ENCODE results near the gene TMEM72. TPM values are rescaled to one million over a fixed set of nuclear protein-coding genes. Genes with fewer than 3 reads are reported as not detected.

Gene TMEM72
- total RNA-seq, 1 donor from 2014 or later: not detected

DNA sequence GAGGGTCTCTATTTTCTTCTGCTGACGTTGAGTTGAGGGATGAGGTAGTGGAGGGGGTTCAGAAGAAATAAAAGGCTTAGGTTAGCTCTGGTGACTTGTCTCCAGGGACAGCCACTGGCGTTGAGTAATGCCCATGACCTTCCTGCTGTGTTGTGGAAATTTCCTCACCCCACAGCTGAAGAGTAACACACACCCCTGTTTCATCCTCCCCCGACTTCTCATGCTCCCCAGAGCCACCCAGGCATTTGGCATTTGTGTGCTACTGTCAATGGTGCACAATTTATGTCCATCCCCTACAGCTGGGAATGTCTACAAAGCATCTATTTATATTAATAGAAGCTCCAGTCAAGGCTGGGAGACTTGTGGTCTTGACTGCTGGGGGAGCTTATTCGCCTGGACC, 4.7 kb upstream of the TMEM72 start:
- intact Hi-C loops (cut with DNase I): no loop called here
- H3K27me3 ChIP-seq: no peaks in the 10 kb centered on the region
- DNase-seq (ENCODE audit: extremely low spot score in 2 of 2): no peak

DNA sequence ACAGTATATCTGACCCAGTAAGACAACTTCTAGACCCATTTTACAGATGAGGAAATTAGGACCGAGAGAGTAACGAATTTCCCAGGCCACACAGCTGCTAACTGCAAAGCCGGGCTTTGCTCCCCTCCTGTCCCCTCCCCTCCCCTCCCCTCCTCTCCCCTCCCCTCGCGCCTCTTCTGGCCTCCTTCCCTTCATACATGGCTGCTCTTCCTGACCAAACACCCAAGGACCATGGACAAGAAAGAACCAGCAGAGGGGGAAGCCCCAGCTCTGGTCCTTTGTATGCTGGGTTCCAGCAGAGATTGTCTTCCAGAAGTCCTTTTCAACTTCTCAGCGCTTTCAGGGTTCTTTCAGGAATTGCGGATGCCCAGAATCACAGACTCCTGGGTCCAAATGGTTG, 3.6 kb upstream of the TMEM72 start:
- Histone ChIP-seq H3K4me1 (no peaks in the 10 kb centered on the region), H3K9me3 (no peaks in the 10 kb centered on the region), H3K27me3 (no peaks in the 10 kb centered on the region), H3K4me3 (no peak overlapping the region), H3K36me3 (no peaks in the 10 kb centered on the region), H3K27ac (no peak overlapping the region)
- intact Hi-C loops (cut with DNase I): no loop called here
- DNase-seq (ENCODE audit: extremely low spot score in 2 of 2): no peak
- TF ChIP-seq, protein P1, sequence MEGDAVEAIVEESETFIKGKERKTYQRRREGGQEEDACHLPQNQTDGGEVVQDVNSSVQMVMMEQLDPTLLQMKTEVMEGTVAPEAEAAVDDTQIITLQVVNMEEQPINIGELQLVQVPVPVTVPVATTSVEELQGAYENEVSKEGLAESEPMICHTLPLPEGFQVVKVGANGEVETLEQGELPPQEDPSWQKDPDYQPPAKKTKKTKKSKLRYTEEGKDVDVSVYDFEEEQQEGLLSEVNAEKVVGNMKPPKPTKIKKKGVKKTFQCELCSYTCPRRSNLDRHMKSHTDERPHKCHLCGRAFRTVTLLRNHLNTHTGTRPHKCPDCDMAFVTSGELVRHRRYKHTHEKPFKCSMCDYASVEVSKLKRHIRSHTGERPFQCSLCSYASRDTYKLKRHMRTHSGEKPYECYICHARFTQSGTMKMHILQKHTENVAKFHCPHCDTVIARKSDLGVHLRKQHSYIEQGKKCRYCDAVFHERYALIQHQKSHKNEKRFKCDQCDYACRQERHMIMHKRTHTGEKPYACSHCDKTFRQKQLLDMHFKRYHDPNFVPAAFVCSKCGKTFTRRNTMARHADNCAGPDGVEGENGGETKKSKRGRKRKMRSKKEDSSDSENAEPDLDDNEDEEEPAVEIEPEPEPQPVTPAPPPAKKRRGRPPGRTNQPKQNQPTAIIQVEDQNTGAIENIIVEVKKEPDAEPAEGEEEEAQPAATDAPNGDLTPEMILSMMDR (IDR thresholded peaks at IDR 0.05): no peak
- TF ChIP-seq POLR2A (IDR thresholded peaks at IDR 0.05) (no peak), POLR2AphosphoS5 (IDR thresholded peaks at IDR 0.05; ENCODE audit: insufficient read depth in 1 of 2, low read depth in 1 of 2) (no peak)

More for the DNA sequence above, 4.7 kb upstream of the TMEM72 start:
- Histone ChIP-seq H3K4me1 (no peaks in the 10 kb centered on the region), H3K4me3 (no peak overlapping the region), H3K36me3 (no peaks in the 10 kb centered on the region), H3K27ac (no peak overlapping the region), H3K9me3 (no peaks in the 10 kb centered on the region)
- TF ChIP-seq, protein P1 (IDR thresholded peaks at IDR 0.05): no peak
- TF ChIP-seq POLR2AphosphoS5 (IDR thresholded peaks at IDR 0.05; ENCODE audit: insufficient read depth in 1 of 2, low read depth in 1 of 2) (no peak), POLR2A (IDR thresholded peaks at IDR 0.05) (no peak)

DNA sequence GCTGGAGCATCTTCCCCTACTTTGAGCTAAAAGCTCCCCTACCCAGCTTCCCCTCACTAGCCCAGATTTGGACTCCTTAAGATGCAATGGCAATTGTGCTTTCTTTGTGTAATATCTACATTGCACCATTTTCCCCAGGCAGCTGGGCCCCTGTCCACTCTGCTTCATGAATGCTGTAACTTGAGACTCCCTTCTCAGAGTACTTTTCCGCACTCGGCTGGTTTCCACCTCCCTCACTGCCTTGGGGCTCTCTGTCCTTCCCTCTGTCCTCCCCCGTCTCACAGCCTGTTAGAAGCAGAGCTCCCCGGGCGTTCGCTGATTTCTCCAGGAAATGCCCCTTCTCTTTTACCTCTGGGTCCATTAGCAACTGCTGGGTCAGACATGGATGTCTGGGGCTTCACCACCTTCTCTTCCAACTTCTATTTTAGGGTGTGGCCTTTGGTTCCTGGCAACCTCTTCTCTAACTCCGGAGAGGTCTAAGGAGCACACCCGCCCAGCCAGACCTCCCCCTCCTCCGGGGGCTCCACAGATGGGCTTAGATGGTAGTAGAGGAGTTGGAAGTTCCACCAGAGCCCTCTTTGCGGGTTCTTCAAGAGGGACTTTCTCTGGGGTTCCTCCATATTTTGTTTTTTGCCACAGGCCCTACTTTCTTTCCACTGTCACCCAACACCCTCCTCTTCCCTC, 2.9 kb upstream of the TMEM72 start:
- no peak overlapping the region for H3K4me3 ChIP-seq
- no peak for TF ChIP-seq POLR2A (IDR thresholded peaks at IDR 0.05)
- no peak for TF ChIP-seq POLR2AphosphoS5 (IDR thresholded peaks at IDR 0.05; ENCODE audit: insufficient read depth in 1 of 2, low read depth in 1 of 2)
- TF ChIP-seq, protein P1 (IDR thresholded peaks at IDR 0.05): no peak
- H3K4me1 ChIP-seq: no peaks in the 10 kb centered on the region

DNA sequence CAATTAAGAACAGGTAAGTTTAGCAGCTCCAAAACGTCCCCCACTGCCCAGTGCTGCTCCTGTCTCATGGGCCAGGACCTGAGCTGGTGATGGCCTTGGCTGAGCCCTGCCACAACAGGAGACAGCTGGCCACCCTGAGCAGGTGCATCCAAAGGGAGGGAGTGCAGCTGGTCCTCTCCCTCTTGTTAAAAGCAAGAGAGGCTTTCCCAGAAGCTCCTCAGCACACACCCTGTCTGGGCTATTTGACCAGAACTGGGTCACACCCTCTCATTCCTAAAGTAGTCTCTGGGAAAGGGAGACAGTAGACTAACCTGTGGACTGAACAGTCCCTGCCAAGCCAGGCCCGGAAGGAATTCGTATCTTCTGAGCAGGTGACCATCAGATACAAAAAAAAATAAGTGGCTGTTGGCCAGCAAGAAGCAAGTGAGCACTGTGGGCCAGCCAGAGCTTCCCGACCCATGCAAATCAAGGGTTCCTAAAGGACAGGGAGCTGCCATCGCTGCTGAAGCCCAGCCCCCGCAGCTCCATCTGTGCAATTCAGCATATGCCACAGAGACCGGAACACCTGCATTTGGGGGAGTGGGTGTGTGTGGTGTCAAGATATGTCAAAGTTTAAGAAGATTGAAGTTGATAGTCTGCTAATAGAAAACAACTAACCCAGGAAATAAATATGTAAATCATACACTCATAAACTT, 2.1 kb upstream of the TMEM72 start:
- DNase-seq (ENCODE audit: extremely low spot score in 2 of 2): no peak
- Histone ChIP-seq H3K4me3 (no peak overlapping the region), H3K27me3 (no peaks in the 10 kb centered on the region), H3K27ac (no peak overlapping the region), H3K9me3 (no peaks in the 10 kb centered on the region), H3K4me1 (no peaks in the 10 kb centered on the region), H3K36me3 (no peaks in the 10 kb centered on the region)
- TF ChIP-seq, protein P1 (IDR thresholded peaks at IDR 0.05): no peak
- TF ChIP-seq POLR2AphosphoS5 (IDR thresholded peaks at IDR 0.05; ENCODE audit: insufficient read depth in 1 of 2, low read depth in 1 of 2): no peak
- TF ChIP-seq POLR2A (IDR thresholded peaks at IDR 0.05): no peak
- intact Hi-C loops (cut with DNase I): no loop called here

More for the DNA sequence above, 2.9 kb upstream of the TMEM72 start:
- H3K27ac ChIP-seq: no peak overlapping the region
- intact Hi-C loops (cut with DNase I): no loop called here
- no peaks in the 10 kb centered on the region for H3K36me3 ChIP-seq
- H3K27me3 ChIP-seq: no peaks in the 10 kb centered on the region
- no peaks in the 10 kb centered on the region for H3K9me3 ChIP-seq
- no peak for DNase-seq (ENCODE audit: extremely low spot score in 2 of 2)

DNA sequence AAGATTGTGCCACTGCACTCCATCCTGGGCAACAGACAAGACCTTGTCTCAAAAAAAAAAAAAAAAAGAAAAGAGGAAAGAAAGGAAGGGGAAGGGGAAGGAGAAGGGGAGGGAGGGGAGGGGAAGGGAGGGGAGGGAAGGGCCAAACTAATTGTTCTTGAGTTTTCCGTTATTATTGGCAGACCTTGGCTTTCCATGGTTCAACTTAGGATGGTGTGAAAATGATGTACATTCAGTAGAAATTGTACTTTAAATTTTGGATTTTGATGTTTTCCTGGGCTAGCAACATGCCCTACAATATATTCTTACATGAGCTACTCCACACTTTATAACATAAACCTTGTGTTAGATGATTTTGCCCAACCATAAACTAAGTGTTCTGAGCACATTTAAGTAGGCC, 1.2 kb upstream of the TMEM72 start:
- Histone ChIP-seq H3K4me1 (no peaks in the 10 kb centered on the region), H3K9me3 (no peaks in the 10 kb centered on the region), H3K4me3 (no peak overlapping the region), H3K36me3 (no peaks in the 10 kb centered on the region), H3K27ac (no peak overlapping the region), H3K27me3 (no peaks in the 10 kb centered on the region)
- DNase-seq (ENCODE audit: extremely low spot score in 2 of 2): no peak
- TF ChIP-seq POLR2AphosphoS5 (IDR thresholded peaks at IDR 0.05; ENCODE audit: insufficient read depth in 1 of 2, low read depth in 1 of 2) (no peak), POLR2A (IDR thresholded peaks at IDR 0.05) (no peak)
- TF ChIP-seq, protein P1 (IDR thresholded peaks at IDR 0.05): no peak
- intact Hi-C loops (cut with DNase I): no loop called here

Measured in vagina (tissue), 2 donors.